HepG2 (cell line): ENCODE results near the gene LDAF1.

ENCODE experiments used
- CC2D1A ChIP-seq: sonication (generic); formaldehyde crosslinking; IDR thresholded peaks from 2 replicates; pipeline ENCODE4 v1.8.1; 2023; ENCODE audit warnings: mild to moderate bottlenecking, missing genetic modification reagents
- POLR2A ChIP-seq, 2 experiments: IDR thresholded peaks; 2 replicates each; pipeline ENCODE4 v1.6.1; 2011; ENCODE audit warnings: low read depth in 2 of 2, low read length in 2 of 2, mild to moderate bottlenecking in 1 of 2, moderate library complexity in 1 of 2; ENCODE audit not compliant: insufficient read depth in 1 of 2
- RAD21 ChIP-seq: fragments of 450-650 bp; formaldehyde crosslinking; IDR thresholded peaks from 2 replicates; pipeline ENCODE4 v1.5.0; 2020; ENCODE audit warnings: mild to moderate bottlenecking
- SAP130 ChIP-seq: IDR thresholded peaks from 2 replicates; pipeline ENCODE4 v1.6.1; 2016; ENCODE audit warnings: low read depth
- SMAD1 ChIP-seq: sonication (generic); formaldehyde crosslinking; IDR thresholded peaks from 2 replicates; pipeline ENCODE4 v1.4.0; 2020; ENCODE audit warnings: missing genetic modification reagents, low read depth, mild to moderate bottlenecking, borderline replicate concordance
- SP2 ChIP-seq: sonication (generic); formaldehyde crosslinking; IDR thresholded peaks from 2 replicates; pipeline ENCODE4 v1.5.1; 2020; ENCODE audit warnings: mild to moderate bottlenecking, missing genetic modification reagents
- SRSF9 ChIP-seq: fragments of 200-400 bp; formaldehyde crosslinking; IDR thresholded peaks from 2 replicates; pipeline ENCODE4 v1.6.1; 2018; ENCODE audit warnings: borderline replicate concordance, mild to moderate bottlenecking, low read depth, low read length; ENCODE audit not compliant: insufficient read depth, poor library complexity, severe bottlenecking
- TF ChIP-seq, protein P1 (sequence below): IDR thresholded peaks from 2 replicates; pipeline ENCODE4 v1.6.1; 2016; ENCODE audit warnings: low read depth, control low read depth

DNA sequence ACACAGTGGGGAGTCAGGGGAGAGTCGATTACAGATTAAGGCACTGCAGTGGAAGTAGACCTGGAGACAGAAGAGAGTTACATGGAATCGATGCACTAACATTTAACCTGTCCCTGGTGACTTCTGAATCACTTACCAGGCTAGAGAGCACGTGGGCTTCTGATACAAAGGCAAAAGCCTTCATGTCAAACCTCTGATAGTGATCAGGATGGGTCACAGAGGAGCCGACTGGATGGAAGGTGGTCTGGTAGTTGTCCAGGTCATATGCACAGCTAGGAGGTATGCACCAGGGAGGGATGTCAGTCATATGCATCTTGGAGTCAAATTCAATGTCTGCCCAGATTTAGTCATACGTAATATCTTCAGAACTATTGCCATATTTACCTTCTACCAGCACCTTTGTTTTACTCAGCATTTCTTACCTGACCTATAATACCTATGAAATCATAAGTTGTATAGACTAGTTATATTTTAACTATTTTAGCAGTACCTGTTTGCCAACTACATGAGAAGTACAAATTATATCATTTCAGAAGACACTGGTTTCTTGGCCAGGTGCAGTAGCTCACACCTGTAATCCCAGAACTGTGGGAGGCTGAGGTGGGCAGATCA is 41.2 kb downstream of the LDAF1 start:
- TF ChIP-seq CC2D1A (CRISPR knock-in tag) (no peak), RAD21 (CRISPR knock-in tag) (no peak), SP2 (no peak), SAP130 (no peak), POLR2A (IDR thresholded peaks at IDR 0.05; ENCODE audit: insufficient read depth in 1 of 2, low read depth in 2 of 2, low read length in 2 of 2) (no peak), SMAD1 (CRISPR knock-in tag) (no peak), SRSF9 (no peak)
- TF ChIP-seq, protein P1, sequence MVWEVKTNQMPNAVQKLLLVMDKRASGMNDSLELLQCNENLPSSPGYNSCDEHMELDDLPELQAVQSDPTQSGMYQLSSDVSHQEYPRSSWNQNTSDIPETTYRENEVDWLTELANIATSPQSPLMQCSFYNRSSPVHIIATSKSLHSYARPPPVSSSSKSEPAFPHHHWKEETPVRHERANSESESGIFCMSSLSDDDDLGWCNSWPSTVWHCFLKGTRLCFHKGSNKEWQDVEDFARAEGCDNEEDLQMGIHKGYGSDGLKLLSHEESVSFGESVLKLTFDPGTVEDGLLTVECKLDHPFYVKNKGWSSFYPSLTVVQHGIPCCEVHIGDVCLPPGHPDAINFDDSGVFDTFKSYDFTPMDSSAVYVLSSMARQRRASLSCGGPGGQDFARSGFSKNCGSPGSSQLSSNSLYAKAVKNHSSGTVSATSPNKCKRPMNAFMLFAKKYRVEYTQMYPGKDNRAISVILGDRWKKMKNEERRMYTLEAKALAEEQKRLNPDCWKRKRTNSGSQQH (CRISPR knock-in tag), result no peak
